ENCODE results near the gene SVBP.

DNA sequence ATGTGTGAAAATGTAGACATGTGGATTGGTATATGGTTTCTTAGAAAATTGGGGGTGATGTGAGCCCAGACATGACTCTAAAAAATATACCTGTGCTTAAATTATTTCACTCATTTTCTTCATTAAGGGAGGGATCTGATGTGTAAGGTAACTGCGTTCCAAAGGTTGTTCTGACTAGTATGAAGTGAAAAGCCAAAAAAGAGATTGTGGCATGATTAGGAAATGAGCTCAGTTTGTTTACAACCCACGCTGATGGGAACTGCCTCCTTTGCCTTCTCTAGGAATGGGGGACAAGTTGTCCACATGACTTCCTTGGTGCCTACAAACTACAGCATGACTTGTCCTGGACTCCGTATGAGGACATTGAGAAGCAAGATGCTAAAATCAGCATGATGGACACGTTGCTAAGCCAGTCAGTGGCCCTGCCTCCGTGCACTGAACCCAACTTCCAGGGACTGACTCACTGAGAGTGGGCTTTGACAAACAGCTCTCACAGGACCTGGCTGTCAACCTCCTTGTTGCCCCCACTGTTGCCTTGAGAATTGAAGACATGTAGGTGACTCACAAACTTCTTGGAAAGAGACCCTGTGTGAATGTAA, 42.2 kb downstream of the SVBP start:
- TF ChIP-seq, protein P1, sequence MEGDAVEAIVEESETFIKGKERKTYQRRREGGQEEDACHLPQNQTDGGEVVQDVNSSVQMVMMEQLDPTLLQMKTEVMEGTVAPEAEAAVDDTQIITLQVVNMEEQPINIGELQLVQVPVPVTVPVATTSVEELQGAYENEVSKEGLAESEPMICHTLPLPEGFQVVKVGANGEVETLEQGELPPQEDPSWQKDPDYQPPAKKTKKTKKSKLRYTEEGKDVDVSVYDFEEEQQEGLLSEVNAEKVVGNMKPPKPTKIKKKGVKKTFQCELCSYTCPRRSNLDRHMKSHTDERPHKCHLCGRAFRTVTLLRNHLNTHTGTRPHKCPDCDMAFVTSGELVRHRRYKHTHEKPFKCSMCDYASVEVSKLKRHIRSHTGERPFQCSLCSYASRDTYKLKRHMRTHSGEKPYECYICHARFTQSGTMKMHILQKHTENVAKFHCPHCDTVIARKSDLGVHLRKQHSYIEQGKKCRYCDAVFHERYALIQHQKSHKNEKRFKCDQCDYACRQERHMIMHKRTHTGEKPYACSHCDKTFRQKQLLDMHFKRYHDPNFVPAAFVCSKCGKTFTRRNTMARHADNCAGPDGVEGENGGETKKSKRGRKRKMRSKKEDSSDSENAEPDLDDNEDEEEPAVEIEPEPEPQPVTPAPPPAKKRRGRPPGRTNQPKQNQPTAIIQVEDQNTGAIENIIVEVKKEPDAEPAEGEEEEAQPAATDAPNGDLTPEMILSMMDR (IDR thresholded peaks at IDR 0.05), result no peak
- no peak for TF ChIP-seq EZH2 (IDR thresholded peaks at IDR 0.05; ENCODE audit: borderline replicate concordance, insufficient read depth, low read depth, low read length, poor library complexity, severe bottlenecking)
